Endothelial cell of umbilical vein (primary cell): ENCODE results near the gene FBXW7. TPM values are rescaled to one million over a fixed set of nuclear protein-coding genes. Genes with fewer than 3 reads are reported as not detected.
"Not testable (repeated sequence)": the region's sequence is repeated elsewhere in the genome, so short reads cannot be mapped to it uniquely, and the experiment has no call there.

Source experiments
- BruUV-seq: library from RNA; stranded (reverse); fragments of 400-500 nt; replicated peaks from 2 replicates; lab custom pipeline; 2021; lab: Mats Ljungman, UMichigan
- CTCF ChIA-PET: fragments of 300-600, 350-600 bp; sonication (Branson Sonifier 250); formaldehyde crosslinking; loops from one replicate; lab custom pipeline; 2021; ENCODE audit warnings: antibody characterized with exemption, inconsistent platforms; lab: Charles Lee
- POLR2A ChIA-PET: fragments of 300-600, 350-600 bp; sonication (Branson Sonifier 250); formaldehyde crosslinking; loops from one replicate; lab custom pipeline; 2021; ENCODE audit warnings: antibody characterized with exemption, inconsistent platforms; lab: Charles Lee
- DNase-seq: peaks from one replicate; pipeline ENCODE4 v3.0.0-alpha.2; 2011; ENCODE audit warnings: low read depth, low spot score
- FAIRE-seq: peaks from 2 replicates; lab custom pipeline; 2011; peaks lifted over from hg19 to GRCh38; lab: Jason Lieb, UNC
- H2AFZ ChIP-seq: 2 replicates; pipeline ENCODE4 v1.6.0; 2012; ENCODE audit warnings: low read depth, low read length, control low read depth, inconsistent platforms
- H3K27ac ChIP-seq: 2 replicates; pipeline ENCODE4 v1.5.1; 2011; ENCODE audit warnings: low read depth, mild to moderate bottlenecking, control low read depth, low read length, moderate library complexity; ENCODE audit not compliant: insufficient read depth
- H3K27me3 ChIP-seq, 2 experiments: 2 replicates each; pipeline versions ENCODE4 v1.6.0 to v1.6.1; 2011; ENCODE audit warnings: low read length in 2 of 2, mixed read lengths in 1 of 2; ENCODE audit not compliant: control insufficient read depth in 2 of 2, insufficient read depth in 2 of 2
- H3K36me3 ChIP-seq, 2 experiments: 2 replicates in 1 of 2; 3 replicates in 1 of 2; pipeline ENCODE4 v1.5.1; 2011; ENCODE audit warnings: low read length in 2 of 2, mild to moderate bottlenecking in 1 of 2, moderate library complexity in 1 of 2; ENCODE audit not compliant: control insufficient read depth in 2 of 2, insufficient read depth in 2 of 2; ENCODE audit errors: extremely low read depth in 1 of 2
- H3K4me1 ChIP-seq: 3 replicates; pipeline ENCODE4 v1.5.1; 2011; ENCODE audit warnings: mild to moderate bottlenecking, low read length; ENCODE audit not compliant: control insufficient read depth, insufficient read depth; ENCODE audit errors: extremely low read depth
- H3K4me2 ChIP-seq: 2 replicates; pipeline ENCODE4 v1.6.1; 2011; ENCODE audit warnings: low read length, control low read depth, mixed read lengths; ENCODE audit not compliant: insufficient read depth
- H3K4me3 ChIP-seq, 3 experiments: fragments of 200-600 bp in 1 of 3; sonication (generic), shearing (Covaris generic) in 1 of 3; replicated peaks in 1 of 3; 2 replicates each; pipeline ENCODE4 v1.5.1; 2011 to 2016; ENCODE audit warnings: control low read depth in 3 of 3, low read length in 3 of 3, mild to moderate bottlenecking in 2 of 3, inconsistent platforms in 1 of 3, low read depth in 1 of 3, moderate library complexity in 1 of 3; ENCODE audit not compliant: insufficient read depth in 1 of 3
- H3K79me2 ChIP-seq: 2 replicates; pipeline ENCODE4 v1.6.0; 2012; ENCODE audit warnings: low read length, inconsistent platforms; ENCODE audit not compliant: control insufficient read depth, insufficient read depth
- H3K9ac ChIP-seq: replicated peaks from 2 replicates; pipeline ENCODE3; 2011; ENCODE audit warnings: low read length, control low read depth; ENCODE audit not compliant: insufficient read depth; ENCODE audit errors: extremely low read depth
- H3K9me1 ChIP-seq: replicated peaks from 3 replicates; pipeline ENCODE4 v1.6.0; 2011; ENCODE audit warnings: mild to moderate bottlenecking, low read length; ENCODE audit not compliant: control insufficient read depth, insufficient read depth; ENCODE audit errors: extremely low read depth
- H3K9me3 ChIP-seq: replicated peaks from 2 replicates; pipeline ENCODE4 v1.5.1; 2012; ENCODE audit warnings: low read length, inconsistent platforms; ENCODE audit not compliant: control insufficient read depth, insufficient read depth
- H4K20me1 ChIP-seq: replicated peaks from 2 replicates; pipeline ENCODE3; 2011; ENCODE audit warnings: mild to moderate bottlenecking, low read length; ENCODE audit not compliant: control insufficient read depth, insufficient read depth; ENCODE audit errors: extremely low read depth
- CTCF ChIP-seq, 2 donors: IDR thresholded peaks; 1 replicate in 1 of 2; 2 replicates in 1 of 2; pipeline ENCODE4 v1.5.1; 2011; ENCODE audit warnings: low read length in 2 of 2, mild to moderate bottlenecking in 2 of 2, moderate library complexity in 2 of 2, control low read depth in 1 of 2, inconsistent platforms in 1 of 2, low read depth in 1 of 2; ENCODE audit not compliant: insufficient read depth in 1 of 2; ENCODE audit errors: extremely low read depth in 1 of 2
- EZH2 ChIP-seq: IDR thresholded peaks from 2 replicates; pipeline ENCODE4 v1.6.1; 2012; ENCODE audit warnings: borderline replicate concordance, low read depth, mild to moderate bottlenecking, moderate library complexity, low read length, inconsistent platforms; ENCODE audit not compliant: severe bottlenecking
- FOS ChIP-seq: IDR thresholded peaks from 2 replicates; pipeline ENCODE4 v1.6.1; 2011; ENCODE audit warnings: mild to moderate bottlenecking, low read length, moderate library complexity, borderline replicate concordance; ENCODE audit not compliant: insufficient read depth
- GATA2 ChIP-seq: IDR thresholded peaks from 2 replicates; pipeline ENCODE4 v1.7.0; 2011; ENCODE audit warnings: low read depth, mild to moderate bottlenecking, moderate library complexity, mixed read lengths, low read length; ENCODE audit not compliant: insufficient read length, insufficient read depth
- JUN ChIP-seq: IDR thresholded peaks from 2 replicates; pipeline ENCODE4 v1.6.1; 2011; ENCODE audit warnings: borderline replicate concordance, low read depth; ENCODE audit not compliant: insufficient read length, insufficient read depth
- MAX ChIP-seq: IDR thresholded peaks from 2 replicates; pipeline ENCODE4 v1.6.1; 2011; ENCODE audit not compliant: insufficient read depth, insufficient read length
- MYC ChIP-seq: IDR thresholded peaks from one replicate; pipeline ENCODE4 v1.6.1; 2011; ENCODE audit warnings: mild to moderate bottlenecking, low read depth, low read length
- POLR2A ChIP-seq: IDR thresholded peaks from 2 replicates; pipeline ENCODE4 v1.6.1; 2012; ENCODE audit warnings: low read depth, mild to moderate bottlenecking, control low read depth, low read length
- POLR2AphosphoS5 ChIP-seq: IDR thresholded peaks from 2 replicates; pipeline ENCODE4 v1.6.1; 2012; ENCODE audit warnings: low read depth, mild to moderate bottlenecking, control low read depth, low read length, moderate library complexity; ENCODE audit not compliant: insufficient read depth
- dilution Hi-C: fragments of 300-500 bp; cut with MboI; formaldehyde crosslinking; loops from one replicate; pipeline ENCODE4 v1.15.0; 2019; ENCODE audit warnings: low sequenced_read_pairs; ENCODE audit not compliant: extremely low pct_ligation_motif_present
- intact Hi-C: fragments of 100-400 bp; cut with micrococcal nuclease; formaldehyde crosslinking; loops from one replicate; pipeline ENCODE4 v1.10.0; 2022
- polyA plus RNA-seq, 4 experiments: library from polyadenylated mRNA; depleted of rRNA in 3 of 4; stranded (reverse) in 3 of 4; unstranded in 1 of 4; fragments of >200 nt; gene quantifications; 2 replicates each; pipeline versions ENCODE4 v1.2.1 to v1.2.3, GENCODE V29; 2011 to 2012; ENCODE audit warnings: missing spikeins in 1 of 4
- total RNA-seq: library from RNA; stranded (reverse); gene quantifications from 2 replicates; pipeline ENCODE4 v1.2.3, GENCODE V29; 2021

Gene FBXW7
- total and polyA plus RNA-seq, 2 donors (not counting 3 experiments of a cell fraction or from before 2014, with no cell fraction given), result 7.0 to 28.1 TPM

- H3K36me3 ChIP-seq, result no peaks in the 10 kb centered on the region
- no TSS peak for BruUV-seq
- ChIA-PET CTCF (interaction anchor here (1.5 to 2.5 kb wide), 2 partner anchors 11 to 54 kb away, joined by 5 to 9 read pairs; no protein-coding TSS in a partner anchor), POLR2A (no interaction called here)
- no peak overlapping the region for H2AFZ ChIP-seq
- DNase-seq (no peak), FAIRE-seq (no peak)
- H3K9ac ChIP-seq, result no peak overlapping the region
- H3K27me3 ChIP-seq, result no peaks in the 10 kb centered on the region
- no peaks in the 10 kb centered on the region for H3K9me3 ChIP-seq
- no peak overlapping the region for H3K27ac ChIP-seq
- TF ChIP-seq MYC (no peak), JUN (no peak), MAX (no peak), FOS (no peak), CTCF (IDR thresholded peaks at IDR 0.05; ENCODE audit: extremely low read depth in 1 of 2, insufficient read depth in 1 of 2, low read depth in 1 of 2, low read length in 2 of 2) (no peak), POLR2AphosphoS5 (no peak), EZH2 (no peak), GATA2 (no peak), POLR2A (no peak)
- dilution Hi-C loops, result no loop called here
- no peaks in the 10 kb centered on the region for H3K9me1 ChIP-seq
- no peaks in the 10 kb centered on the region for H4K20me1 ChIP-seq
- no peak overlapping the region for H3K4me3 ChIP-seq
- no peaks in the 10 kb centered on the region for H3K79me2 ChIP-seq
- H3K4me1 ChIP-seq, result no peaks in the 10 kb centered on the region
- intact Hi-C loops, result no loop called here
- H3K4me2 ChIP-seq, result no peak overlapping the region
These were observed 18.9 kb upstream of the FBXW7 start for GRCh38 chr4:152554742-152555141.

- FAIRE-seq, H3K27ac ChIP-seq, H3K4me1 ChIP-seq, H2AFZ ChIP-seq, H3K36me3 ChIP-seq, DNase-seq, intact Hi-C loops, H3K9me3 ChIP-seq, POLR2A ChIA-PET, H4K20me1 ChIP-seq, H3K4me3 ChIP-seq, H3K4me2 ChIP-seq, BruUV-seq, H3K79me2 ChIP-seq, dilution Hi-C loops, H3K9ac ChIP-seq, H3K9me1 ChIP-seq, H3K27me3 ChIP-seq: not testable (repeated sequence)
- CTCF ChIA-PET, result interaction anchor here (2.7 kb wide), 1 partner anchor 49 kb away, joined by 8 read pairs; no protein-coding TSS in a partner anchor
These were observed 14.8 kb upstream of the FBXW7 start for GRCh38 chr4:152550687-152551086.
